DOHH2 (cell line): ENCODE data around the gene DUSP2.

ENCODE experiments used
- CTCF ChIP-seq: fragments of 200-600 bp; sonication (generic); IDR thresholded peaks from one replicate; pipeline ENCODE4 v1.5.1; 2014; ENCODE audit warnings: antibody characterized with exemption, mild to moderate bottlenecking, low read depth, low read length; ENCODE audit not compliant: poor library complexity, severe bottlenecking
- EZH2phosphoT487 ChIP-seq: fragments of 200-600 bp; sonication (generic); IDR thresholded peaks from 2 replicates; pipeline ENCODE4 v1.6.1; 2017; ENCODE audit warnings: borderline replicate concordance, mild to moderate bottlenecking, antibody characterized with exemption, low read length, moderate library complexity, mixed read lengths

- TF ChIP-seq CTCF (no peak), EZH2phosphoT487 (no peak)
Observed at GRCh38 chr2:96134421-96134820, 10.8 kb downstream of the DUSP2 start.
